Gastrocnemius medialis (tissue), 4 donors: ENCODE results near the gene COQ8A.

Experiments
- POLR2A ChIP-seq, 2 donors: fragments of 450-650 bp; IDR thresholded peaks; one replicate each; pipeline ENCODE4 v1.6.1; 2017; ENCODE audit warnings: antibody characterized with exemption in 2 of 2, mild to moderate bottlenecking in 2 of 2, moderate library complexity in 2 of 2
- TF ChIP-seq, protein P1 (sequence below), 5 experiments: fragments of 450-650 bp in 3 of 5; fragments of 200-600 bp in 2 of 5; sonication (generic) in 2 of 5; IDR thresholded peaks in 4 of 5; conservative IDR thresholded peaks in 1 of 5; 1 replicate in 4 of 5; 2 replicates in 1 of 5; pipeline ENCODE4 v1.5.1; 2016 to 2019; ENCODE audit warnings: antibody characterized with exemption in 5 of 5, mild to moderate bottlenecking in 3 of 5, moderate library complexity in 3 of 5

DNA sequence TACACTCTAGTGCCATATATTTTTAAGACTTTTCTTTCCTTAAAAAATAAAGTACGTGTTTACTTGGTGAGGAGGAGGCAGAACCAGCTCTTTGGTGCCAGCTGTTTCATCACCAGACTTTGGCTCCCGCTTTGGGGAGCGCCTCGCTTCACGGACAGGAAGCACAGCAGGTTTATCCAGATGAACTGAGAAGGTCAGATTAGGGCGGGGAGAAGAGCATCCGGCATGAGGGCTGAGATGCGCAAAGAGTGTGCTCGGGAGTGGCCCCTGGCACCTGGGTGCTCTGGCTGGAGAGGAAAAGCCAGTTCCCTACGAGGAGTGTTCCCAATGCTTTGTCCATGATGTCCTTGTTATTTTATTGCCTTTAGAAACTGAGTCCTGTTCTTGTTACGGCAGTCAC, 44.5 kb upstream of the COQ8A start:
- no peak for TF ChIP-seq POLR2A (IDR thresholded peaks at IDR 0.05)
- TF ChIP-seq, protein P1, sequence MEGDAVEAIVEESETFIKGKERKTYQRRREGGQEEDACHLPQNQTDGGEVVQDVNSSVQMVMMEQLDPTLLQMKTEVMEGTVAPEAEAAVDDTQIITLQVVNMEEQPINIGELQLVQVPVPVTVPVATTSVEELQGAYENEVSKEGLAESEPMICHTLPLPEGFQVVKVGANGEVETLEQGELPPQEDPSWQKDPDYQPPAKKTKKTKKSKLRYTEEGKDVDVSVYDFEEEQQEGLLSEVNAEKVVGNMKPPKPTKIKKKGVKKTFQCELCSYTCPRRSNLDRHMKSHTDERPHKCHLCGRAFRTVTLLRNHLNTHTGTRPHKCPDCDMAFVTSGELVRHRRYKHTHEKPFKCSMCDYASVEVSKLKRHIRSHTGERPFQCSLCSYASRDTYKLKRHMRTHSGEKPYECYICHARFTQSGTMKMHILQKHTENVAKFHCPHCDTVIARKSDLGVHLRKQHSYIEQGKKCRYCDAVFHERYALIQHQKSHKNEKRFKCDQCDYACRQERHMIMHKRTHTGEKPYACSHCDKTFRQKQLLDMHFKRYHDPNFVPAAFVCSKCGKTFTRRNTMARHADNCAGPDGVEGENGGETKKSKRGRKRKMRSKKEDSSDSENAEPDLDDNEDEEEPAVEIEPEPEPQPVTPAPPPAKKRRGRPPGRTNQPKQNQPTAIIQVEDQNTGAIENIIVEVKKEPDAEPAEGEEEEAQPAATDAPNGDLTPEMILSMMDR (IDR thresholded peaks at IDR 0.05 in 4 of 5, conservative IDR thresholded peaks at IDR 0.05 in 1 of 5) = no peak
